ENCODE data around the gene RTF2. TPM values are rescaled to one million over a fixed set of nuclear protein-coding genes. Genes with fewer than 3 reads are reported as not detected.
"Not testable (repeated sequence)": the region's sequence is repeated elsewhere in the genome, so short reads cannot be mapped to it uniquely, and the experiment has no call there.

The RTF2 gene
- total RNA-seq, 1 experiment from 2014 or later: 89.2 TPM

- Histone ChIP-seq H3K4me3 (ENCODE audit: low read depth in 2 of 2, low read length in 2 of 2) (no peak overlapping the region), H3K9me3 (ENCODE audit: control insufficient read depth, insufficient read depth, low read depth, low read length) (no peaks in the 10 kb centered on the region), H3K27ac (ENCODE audit: low read length) (no peak overlapping the region), H3K4me1 (ENCODE audit: control insufficient read depth, insufficient read depth, low read length) (no peaks in the 10 kb centered on the region), H3K27me3 (ENCODE audit: control insufficient read depth, insufficient read depth, low read length) (no peaks in the 10 kb centered on the region), H3K36me3 (ENCODE audit: control insufficient read depth, insufficient read depth, low read length) (no peaks in the 10 kb centered on the region)
- in situ Hi-C loops (cut with HindIII; ENCODE audit: low pct_unique_long_range_greater_than_20kb, low sequenced_read_pairs): no loop called here
- BruUV-seq (replicated peaks): no TSS peak
- intact Hi-C loops (cut with micrococcal nuclease; ENCODE audit: unreplicated experiment): loop anchor here (5.0 kb wide), 1 partner anchor 417 kb away; no protein-coding TSS in a partner anchor
- POLR2A ChIA-PET: no interaction called here
- CTCF ChIA-PET: no interaction called here
- ATAC-seq: peak; percentile 78
- DNase-seq (ENCODE audit: low read depth, low spot score): peak; percentile 61
- TF ChIP-seq SIN3A (IDR thresholded peaks at IDR 0.05; ENCODE audit: borderline replicate concordance, insufficient read depth, low read depth, low read length) (no peak), TCF7L2 (IDR thresholded peaks at IDR 0.05; ENCODE audit: low read depth, low read length) (0 out of 2 replicates have a peak, but pooled peaks have one; percentile 32)
These were observed 86.4 kb downstream of the RTF2 start for GRCh38 chr20:56554869-56555268.

- no TSS peak for BruUV-seq (replicated peaks)
- Histone ChIP-seq H3K27me3 (ENCODE audit: control insufficient read depth, insufficient read depth, low read length) (no peaks in the 10 kb centered on the region), H3K36me3 (ENCODE audit: control insufficient read depth, insufficient read depth, low read length) (no peaks in the 10 kb centered on the region), H3K4me1 (ENCODE audit: control insufficient read depth, insufficient read depth, low read length) (no peaks in the 10 kb centered on the region), H3K9me3 (ENCODE audit: control insufficient read depth, insufficient read depth, low read depth, low read length) (no peaks in the 10 kb centered on the region), H3K4me3 (ENCODE audit: low read depth in 2 of 2, low read length in 2 of 2) (no peak overlapping the region), H3K27ac (ENCODE audit: low read length) (no peak overlapping the region)
- no peak for TF ChIP-seq TCF7L2 (IDR thresholded peaks at IDR 0.05; ENCODE audit: low read depth, low read length)
- no peak for TF ChIP-seq POLR2AphosphoS5 (IDR thresholded peaks at IDR 0.05; ENCODE audit: low read depth, low read length)
- TF ChIP-seq, protein P1, sequence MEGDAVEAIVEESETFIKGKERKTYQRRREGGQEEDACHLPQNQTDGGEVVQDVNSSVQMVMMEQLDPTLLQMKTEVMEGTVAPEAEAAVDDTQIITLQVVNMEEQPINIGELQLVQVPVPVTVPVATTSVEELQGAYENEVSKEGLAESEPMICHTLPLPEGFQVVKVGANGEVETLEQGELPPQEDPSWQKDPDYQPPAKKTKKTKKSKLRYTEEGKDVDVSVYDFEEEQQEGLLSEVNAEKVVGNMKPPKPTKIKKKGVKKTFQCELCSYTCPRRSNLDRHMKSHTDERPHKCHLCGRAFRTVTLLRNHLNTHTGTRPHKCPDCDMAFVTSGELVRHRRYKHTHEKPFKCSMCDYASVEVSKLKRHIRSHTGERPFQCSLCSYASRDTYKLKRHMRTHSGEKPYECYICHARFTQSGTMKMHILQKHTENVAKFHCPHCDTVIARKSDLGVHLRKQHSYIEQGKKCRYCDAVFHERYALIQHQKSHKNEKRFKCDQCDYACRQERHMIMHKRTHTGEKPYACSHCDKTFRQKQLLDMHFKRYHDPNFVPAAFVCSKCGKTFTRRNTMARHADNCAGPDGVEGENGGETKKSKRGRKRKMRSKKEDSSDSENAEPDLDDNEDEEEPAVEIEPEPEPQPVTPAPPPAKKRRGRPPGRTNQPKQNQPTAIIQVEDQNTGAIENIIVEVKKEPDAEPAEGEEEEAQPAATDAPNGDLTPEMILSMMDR (IDR thresholded peaks at IDR 0.05): no peak
- TF ChIP-seq SIN3A (IDR thresholded peaks at IDR 0.05; ENCODE audit: borderline replicate concordance, insufficient read depth, low read depth, low read length): no peak
- TF ChIP-seq, protein P2, sequence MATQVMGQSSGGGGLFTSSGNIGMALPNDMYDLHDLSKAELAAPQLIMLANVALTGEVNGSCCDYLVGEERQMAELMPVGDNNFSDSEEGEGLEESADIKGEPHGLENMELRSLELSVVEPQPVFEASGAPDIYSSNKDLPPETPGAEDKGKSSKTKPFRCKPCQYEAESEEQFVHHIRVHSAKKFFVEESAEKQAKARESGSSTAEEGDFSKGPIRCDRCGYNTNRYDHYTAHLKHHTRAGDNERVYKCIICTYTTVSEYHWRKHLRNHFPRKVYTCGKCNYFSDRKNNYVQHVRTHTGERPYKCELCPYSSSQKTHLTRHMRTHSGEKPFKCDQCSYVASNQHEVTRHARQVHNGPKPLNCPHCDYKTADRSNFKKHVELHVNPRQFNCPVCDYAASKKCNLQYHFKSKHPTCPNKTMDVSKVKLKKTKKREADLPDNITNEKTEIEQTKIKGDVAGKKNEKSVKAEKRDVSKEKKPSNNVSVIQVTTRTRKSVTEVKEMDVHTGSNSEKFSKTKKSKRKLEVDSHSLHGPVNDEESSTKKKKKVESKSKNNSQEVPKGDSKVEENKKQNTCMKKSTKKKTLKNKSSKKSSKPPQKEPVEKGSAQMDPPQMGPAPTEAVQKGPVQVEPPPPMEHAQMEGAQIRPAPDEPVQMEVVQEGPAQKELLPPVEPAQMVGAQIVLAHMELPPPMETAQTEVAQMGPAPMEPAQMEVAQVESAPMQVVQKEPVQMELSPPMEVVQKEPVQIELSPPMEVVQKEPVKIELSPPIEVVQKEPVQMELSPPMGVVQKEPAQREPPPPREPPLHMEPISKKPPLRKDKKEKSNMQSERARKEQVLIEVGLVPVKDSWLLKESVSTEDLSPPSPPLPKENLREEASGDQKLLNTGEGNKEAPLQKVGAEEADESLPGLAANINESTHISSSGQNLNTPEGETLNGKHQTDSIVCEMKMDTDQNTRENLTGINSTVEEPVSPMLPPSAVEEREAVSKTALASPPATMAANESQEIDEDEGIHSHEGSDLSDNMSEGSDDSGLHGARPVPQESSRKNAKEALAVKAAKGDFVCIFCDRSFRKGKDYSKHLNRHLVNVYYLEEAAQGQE (IDR thresholded peaks at IDR 0.05; ENCODE audit: insufficient read depth in 1 of 2, low read depth in 2 of 2, low read length in 1 of 2): no peak
- ChIA-PET CTCF (no interaction called here), POLR2A (no interaction called here)
- DNase-seq (ENCODE audit: low read depth, low spot score) (no peak), ATAC-seq (no peak)
- intact Hi-C loops (cut with micrococcal nuclease; ENCODE audit: unreplicated experiment) (no loop called here), in situ Hi-C loops (cut with HindIII; ENCODE audit: low pct_unique_long_range_greater_than_20kb, low sequenced_read_pairs) (no loop called here)
These were observed 90.5 kb downstream of the RTF2 start for GRCh38 chr20:56558968-56559367.

DNA sequence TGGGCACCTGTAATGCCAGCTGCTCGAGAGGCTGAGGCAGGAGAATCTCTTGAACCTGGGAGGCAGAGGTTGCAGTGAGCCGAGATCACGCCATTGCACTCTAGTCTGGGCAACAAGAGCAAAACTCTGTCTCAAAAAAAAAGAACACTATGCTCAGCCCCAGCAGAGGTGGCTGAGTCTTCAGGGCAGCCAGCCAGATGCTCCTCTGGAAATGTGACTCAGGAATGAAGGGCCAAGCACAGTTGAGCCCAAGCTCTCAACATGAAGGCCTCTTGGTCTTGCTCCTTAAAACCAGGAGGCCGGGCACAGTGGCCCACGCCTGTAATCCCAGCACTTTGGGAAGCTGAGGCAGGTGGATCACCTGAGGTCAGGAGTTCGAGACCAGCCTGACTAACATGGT lies 96.1 kb downstream of the RTF2 start:
- POLR2A ChIA-PET; CTCF ChIA-PET; DNase-seq (ENCODE audit: low read depth, low spot score); in situ Hi-C loops (cut with HindIII; ENCODE audit: low pct_unique_long_range_greater_than_20kb, low sequenced_read_pairs); intact Hi-C loops (cut with micrococcal nuclease; ENCODE audit: unreplicated experiment); H3K27ac ChIP-seq (ENCODE audit: low read length); ATAC-seq; BruUV-seq (replicated peaks); H3K4me1 ChIP-seq (ENCODE audit: control insufficient read depth, insufficient read depth, low read length); H3K9me3 ChIP-seq (ENCODE audit: control insufficient read depth, insufficient read depth, low read depth, low read length); H3K4me3 ChIP-seq (ENCODE audit: low read depth in 2 of 2, low read length in 2 of 2); H3K36me3 ChIP-seq (ENCODE audit: control insufficient read depth, insufficient read depth, low read length); H3K27me3 ChIP-seq (ENCODE audit: control insufficient read depth, insufficient read depth, low read length): not testable (repeated sequence)
